Endothelial cell of umbilical vein (primary cell): ENCODE results near the gene ARRB1. TPM values are rescaled to one million over a fixed set of nuclear protein-coding genes. Genes with fewer than 3 reads are reported as not detected.

ENCODE experiments used
- BruUV-seq: library from RNA; stranded (reverse); fragments of 400-500 nt; replicated peaks from 2 replicates; lab custom pipeline; 2021; lab: Mats Ljungman, UMichigan
- CTCF ChIA-PET: fragments of 300-600, 350-600 bp; sonication (Branson Sonifier 250); formaldehyde crosslinking; loops from one replicate; lab custom pipeline; 2021; ENCODE audit warnings: antibody characterized with exemption, inconsistent platforms; lab: Charles Lee
- POLR2A ChIA-PET: fragments of 300-600, 350-600 bp; sonication (Branson Sonifier 250); formaldehyde crosslinking; loops from one replicate; lab custom pipeline; 2021; ENCODE audit warnings: antibody characterized with exemption, inconsistent platforms; lab: Charles Lee
- DNase-seq: peaks from one replicate; pipeline ENCODE4 v3.0.0-alpha.2; 2011; ENCODE audit warnings: low read depth, low spot score
- FAIRE-seq: peaks from 2 replicates; lab custom pipeline; 2011; peaks lifted over from hg19 to GRCh38; lab: Jason Lieb, UNC
- H2AFZ ChIP-seq: 2 replicates; pipeline ENCODE4 v1.6.0; 2012; ENCODE audit warnings: low read depth, low read length, control low read depth, inconsistent platforms
- H3K27ac ChIP-seq: 2 replicates; pipeline ENCODE4 v1.5.1; 2011; ENCODE audit warnings: low read depth, mild to moderate bottlenecking, control low read depth, low read length, moderate library complexity; ENCODE audit not compliant: insufficient read depth
- H3K27me3 ChIP-seq, 2 experiments: 2 replicates each; pipeline versions ENCODE4 v1.6.0 to v1.6.1; 2011; ENCODE audit warnings: low read length in 2 of 2, mixed read lengths in 1 of 2; ENCODE audit not compliant: control insufficient read depth in 2 of 2, insufficient read depth in 2 of 2
- H3K36me3 ChIP-seq, 2 experiments: 2 replicates in 1 of 2; 3 replicates in 1 of 2; pipeline ENCODE4 v1.5.1; 2011; ENCODE audit warnings: low read length in 2 of 2, mild to moderate bottlenecking in 1 of 2, moderate library complexity in 1 of 2; ENCODE audit not compliant: control insufficient read depth in 2 of 2, insufficient read depth in 2 of 2; ENCODE audit errors: extremely low read depth in 1 of 2
- H3K4me1 ChIP-seq: 3 replicates; pipeline ENCODE4 v1.5.1; 2011; ENCODE audit warnings: mild to moderate bottlenecking, low read length; ENCODE audit not compliant: control insufficient read depth, insufficient read depth; ENCODE audit errors: extremely low read depth
- H3K4me2 ChIP-seq: 2 replicates; pipeline ENCODE4 v1.6.1; 2011; ENCODE audit warnings: low read length, control low read depth, mixed read lengths; ENCODE audit not compliant: insufficient read depth
- H3K4me3 ChIP-seq, 3 experiments: fragments of 200-600 bp in 1 of 3; sonication (generic), shearing (Covaris generic) in 1 of 3; replicated peaks in 1 of 3; 2 replicates each; pipeline ENCODE4 v1.5.1; 2011 to 2016; ENCODE audit warnings: control low read depth in 3 of 3, low read length in 3 of 3, mild to moderate bottlenecking in 2 of 3, inconsistent platforms in 1 of 3, low read depth in 1 of 3, moderate library complexity in 1 of 3; ENCODE audit not compliant: insufficient read depth in 1 of 3
- H3K79me2 ChIP-seq: 2 replicates; pipeline ENCODE4 v1.6.0; 2012; ENCODE audit warnings: low read length, inconsistent platforms; ENCODE audit not compliant: control insufficient read depth, insufficient read depth
- H3K9ac ChIP-seq: replicated peaks from 2 replicates; pipeline ENCODE3; 2011; ENCODE audit warnings: low read length, control low read depth; ENCODE audit not compliant: insufficient read depth; ENCODE audit errors: extremely low read depth
- H3K9me1 ChIP-seq: replicated peaks from 3 replicates; pipeline ENCODE4 v1.6.0; 2011; ENCODE audit warnings: mild to moderate bottlenecking, low read length; ENCODE audit not compliant: control insufficient read depth, insufficient read depth; ENCODE audit errors: extremely low read depth
- H3K9me3 ChIP-seq: replicated peaks from 2 replicates; pipeline ENCODE4 v1.5.1; 2012; ENCODE audit warnings: low read length, inconsistent platforms; ENCODE audit not compliant: control insufficient read depth, insufficient read depth
- H4K20me1 ChIP-seq: replicated peaks from 2 replicates; pipeline ENCODE3; 2011; ENCODE audit warnings: mild to moderate bottlenecking, low read length; ENCODE audit not compliant: control insufficient read depth, insufficient read depth; ENCODE audit errors: extremely low read depth
- EZH2 ChIP-seq: IDR thresholded peaks from 2 replicates; pipeline ENCODE4 v1.6.1; 2012; ENCODE audit warnings: borderline replicate concordance, low read depth, mild to moderate bottlenecking, moderate library complexity, low read length, inconsistent platforms; ENCODE audit not compliant: severe bottlenecking
- FOS ChIP-seq: IDR thresholded peaks from 2 replicates; pipeline ENCODE4 v1.6.1; 2011; ENCODE audit warnings: mild to moderate bottlenecking, low read length, moderate library complexity, borderline replicate concordance; ENCODE audit not compliant: insufficient read depth
- GATA2 ChIP-seq: IDR thresholded peaks from 2 replicates; pipeline ENCODE4 v1.7.0; 2011; ENCODE audit warnings: low read depth, mild to moderate bottlenecking, moderate library complexity, mixed read lengths, low read length; ENCODE audit not compliant: insufficient read length, insufficient read depth
- JUN ChIP-seq: IDR thresholded peaks from 2 replicates; pipeline ENCODE4 v1.6.1; 2011; ENCODE audit warnings: borderline replicate concordance, low read depth; ENCODE audit not compliant: insufficient read length, insufficient read depth
- MYC ChIP-seq: IDR thresholded peaks from one replicate; pipeline ENCODE4 v1.6.1; 2011; ENCODE audit warnings: mild to moderate bottlenecking, low read depth, low read length
- POLR2A ChIP-seq: IDR thresholded peaks from 2 replicates; pipeline ENCODE4 v1.6.1; 2012; ENCODE audit warnings: low read depth, mild to moderate bottlenecking, control low read depth, low read length
- POLR2AphosphoS5 ChIP-seq: IDR thresholded peaks from 2 replicates; pipeline ENCODE4 v1.6.1; 2012; ENCODE audit warnings: low read depth, mild to moderate bottlenecking, control low read depth, low read length, moderate library complexity; ENCODE audit not compliant: insufficient read depth
- dilution Hi-C: fragments of 300-500 bp; cut with MboI; formaldehyde crosslinking; loops from one replicate; pipeline ENCODE4 v1.15.0; 2019; ENCODE audit warnings: low sequenced_read_pairs; ENCODE audit not compliant: extremely low pct_ligation_motif_present
- intact Hi-C: fragments of 100-400 bp; cut with micrococcal nuclease; formaldehyde crosslinking; loops from one replicate; pipeline ENCODE4 v1.10.0; 2022
- polyA plus RNA-seq, 4 experiments: library from polyadenylated mRNA; depleted of rRNA in 3 of 4; stranded (reverse) in 3 of 4; unstranded in 1 of 4; fragments of >200 nt; gene quantifications; 2 replicates each; pipeline versions ENCODE4 v1.2.1 to v1.2.3, GENCODE V29; 2011 to 2012; ENCODE audit warnings: missing spikeins in 1 of 4
- total RNA-seq: library from RNA; stranded (reverse); gene quantifications from 2 replicates; pipeline ENCODE4 v1.2.3, GENCODE V29; 2021
- TF ChIP-seq, protein P1 (sequence below), 2 donors: IDR thresholded peaks; 1 replicate in 1 of 2; 2 replicates in 1 of 2; pipeline ENCODE4 v1.5.1; 2011; ENCODE audit warnings: low read length in 2 of 2, mild to moderate bottlenecking in 2 of 2, moderate library complexity in 2 of 2, control low read depth in 1 of 2, inconsistent platforms in 1 of 2, low read depth in 1 of 2; ENCODE audit not compliant: insufficient read depth in 1 of 2; ENCODE audit errors: extremely low read depth in 1 of 2
- TF ChIP-seq, protein P2 (sequence below): IDR thresholded peaks from 2 replicates; pipeline ENCODE4 v1.6.1; 2011; ENCODE audit not compliant: insufficient read depth, insufficient read length

ARRB1 gene
- total and polyA plus RNA-seq, 2 donors (not counting 3 experiments of a cell fraction or from before 2014, with no cell fraction given): 63.9 to 92.6 TPM

DNA sequence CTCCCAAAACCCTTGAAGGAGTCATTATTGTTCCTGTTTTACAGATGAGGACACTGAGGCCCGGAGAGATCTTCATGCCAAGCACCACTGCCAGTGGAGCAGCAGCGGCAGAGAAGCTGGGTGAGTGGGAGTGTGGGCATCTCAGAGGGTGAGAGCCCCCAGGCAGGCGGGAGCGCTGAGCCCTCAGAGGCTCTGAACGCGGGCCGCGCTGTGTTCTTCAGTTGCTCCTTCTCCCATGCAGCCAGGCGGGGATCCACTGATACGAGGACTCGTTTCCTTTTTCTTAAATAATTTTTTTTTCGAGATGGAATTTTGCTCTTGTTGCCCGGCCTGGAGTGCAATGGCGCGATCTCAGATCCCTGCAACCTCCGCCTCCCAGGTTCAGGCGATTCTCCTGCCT, 63.9 kb downstream of the ARRB1 start:
- no peaks in the 10 kb centered on the region for H3K9me3 ChIP-seq
- CTCF ChIA-PET: interaction anchor here (0.8 to 1.6 kb wide), 3 partner anchors 41 to 104 kb away, joined by 3 read pairs; no protein-coding TSS in a partner anchor
- dilution Hi-C loops: no loop called here
- no peak for TF ChIP-seq GATA2
- no peak for TF ChIP-seq POLR2A
- no peak for TF ChIP-seq FOS
- no peak for TF ChIP-seq EZH2
- TF ChIP-seq MYC: no peak
- TF ChIP-seq, protein P1, sequence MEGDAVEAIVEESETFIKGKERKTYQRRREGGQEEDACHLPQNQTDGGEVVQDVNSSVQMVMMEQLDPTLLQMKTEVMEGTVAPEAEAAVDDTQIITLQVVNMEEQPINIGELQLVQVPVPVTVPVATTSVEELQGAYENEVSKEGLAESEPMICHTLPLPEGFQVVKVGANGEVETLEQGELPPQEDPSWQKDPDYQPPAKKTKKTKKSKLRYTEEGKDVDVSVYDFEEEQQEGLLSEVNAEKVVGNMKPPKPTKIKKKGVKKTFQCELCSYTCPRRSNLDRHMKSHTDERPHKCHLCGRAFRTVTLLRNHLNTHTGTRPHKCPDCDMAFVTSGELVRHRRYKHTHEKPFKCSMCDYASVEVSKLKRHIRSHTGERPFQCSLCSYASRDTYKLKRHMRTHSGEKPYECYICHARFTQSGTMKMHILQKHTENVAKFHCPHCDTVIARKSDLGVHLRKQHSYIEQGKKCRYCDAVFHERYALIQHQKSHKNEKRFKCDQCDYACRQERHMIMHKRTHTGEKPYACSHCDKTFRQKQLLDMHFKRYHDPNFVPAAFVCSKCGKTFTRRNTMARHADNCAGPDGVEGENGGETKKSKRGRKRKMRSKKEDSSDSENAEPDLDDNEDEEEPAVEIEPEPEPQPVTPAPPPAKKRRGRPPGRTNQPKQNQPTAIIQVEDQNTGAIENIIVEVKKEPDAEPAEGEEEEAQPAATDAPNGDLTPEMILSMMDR (IDR thresholded peaks at IDR 0.05; ENCODE audit: extremely low read depth in 1 of 2, insufficient read depth in 1 of 2, low read depth in 1 of 2, low read length in 2 of 2): no peak
- TF ChIP-seq, protein P2, sequence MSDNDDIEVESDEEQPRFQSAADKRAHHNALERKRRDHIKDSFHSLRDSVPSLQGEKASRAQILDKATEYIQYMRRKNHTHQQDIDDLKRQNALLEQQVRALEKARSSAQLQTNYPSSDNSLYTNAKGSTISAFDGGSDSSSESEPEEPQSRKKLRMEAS: no peak
- no peak for TF ChIP-seq POLR2AphosphoS5
- TF ChIP-seq JUN: no peak
- POLR2A ChIA-PET: no interaction called here
- H2AFZ ChIP-seq: no peak overlapping the region
- intact Hi-C loops: no loop called here
- no peak overlapping the region for H3K9ac ChIP-seq
- peaks cover 0 to 41% of the 10 kb centered on the region in 2 experiments for H3K36me3 ChIP-seq
- no peak for DNase-seq
- BruUV-seq: no TSS peak
- H3K4me3 ChIP-seq: no peak overlapping the region
- FAIRE-seq: no peak
- H3K4me2 ChIP-seq: no peak overlapping the region
- no peaks in the 10 kb centered on the region for H3K27me3 ChIP-seq
- peaks cover 4% of the 10 kb centered on the region for H3K4me1 ChIP-seq
- H3K27ac ChIP-seq: no peak overlapping the region
- no peaks in the 10 kb centered on the region for H3K79me2 ChIP-seq
- no peaks in the 10 kb centered on the region for H3K9me1 ChIP-seq
- H4K20me1 ChIP-seq: no peaks in the 10 kb centered on the region
